Measurements from ENCODE around the gene LASP1.

DNA sequence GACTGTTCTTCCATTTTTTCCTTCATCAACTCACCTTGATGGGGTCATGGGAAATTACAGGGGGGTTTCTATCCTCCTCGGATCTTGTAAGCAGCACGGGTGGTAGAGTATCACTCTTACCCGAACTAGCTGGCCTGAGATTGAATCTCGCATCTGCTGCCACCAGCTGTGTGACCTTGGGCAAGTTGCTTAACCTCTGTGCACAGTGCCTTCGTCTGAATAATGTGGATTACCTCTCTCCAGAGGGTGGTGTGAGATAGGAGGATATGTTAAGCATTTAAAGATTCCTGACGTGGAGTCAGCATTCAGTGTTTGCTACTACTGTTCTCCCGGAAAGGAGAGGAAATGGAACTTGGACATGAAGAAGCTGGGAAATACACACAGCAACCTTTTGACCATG, 24.4 kb downstream of the LASP1 start:
- TF ChIP-seq POLR2AphosphoS5 (IDR thresholded peaks at IDR 0.05; ENCODE audit: insufficient read depth, low read depth, low read length) (no peak), EZH2 (IDR thresholded peaks at IDR 0.05; ENCODE audit: borderline replicate concordance, low read depth, low read length, severe bottlenecking) (no peak), JUN (IDR thresholded peaks at IDR 0.05; ENCODE audit: borderline replicate concordance, insufficient read depth, insufficient read length, low read depth) (no peak)
- TF ChIP-seq, protein P1, sequence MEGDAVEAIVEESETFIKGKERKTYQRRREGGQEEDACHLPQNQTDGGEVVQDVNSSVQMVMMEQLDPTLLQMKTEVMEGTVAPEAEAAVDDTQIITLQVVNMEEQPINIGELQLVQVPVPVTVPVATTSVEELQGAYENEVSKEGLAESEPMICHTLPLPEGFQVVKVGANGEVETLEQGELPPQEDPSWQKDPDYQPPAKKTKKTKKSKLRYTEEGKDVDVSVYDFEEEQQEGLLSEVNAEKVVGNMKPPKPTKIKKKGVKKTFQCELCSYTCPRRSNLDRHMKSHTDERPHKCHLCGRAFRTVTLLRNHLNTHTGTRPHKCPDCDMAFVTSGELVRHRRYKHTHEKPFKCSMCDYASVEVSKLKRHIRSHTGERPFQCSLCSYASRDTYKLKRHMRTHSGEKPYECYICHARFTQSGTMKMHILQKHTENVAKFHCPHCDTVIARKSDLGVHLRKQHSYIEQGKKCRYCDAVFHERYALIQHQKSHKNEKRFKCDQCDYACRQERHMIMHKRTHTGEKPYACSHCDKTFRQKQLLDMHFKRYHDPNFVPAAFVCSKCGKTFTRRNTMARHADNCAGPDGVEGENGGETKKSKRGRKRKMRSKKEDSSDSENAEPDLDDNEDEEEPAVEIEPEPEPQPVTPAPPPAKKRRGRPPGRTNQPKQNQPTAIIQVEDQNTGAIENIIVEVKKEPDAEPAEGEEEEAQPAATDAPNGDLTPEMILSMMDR (IDR thresholded peaks at IDR 0.05; ENCODE audit: extremely low read depth in 1 of 2, insufficient read depth in 1 of 2, low read depth in 1 of 2, low read length in 2 of 2) = no peak
- TF ChIP-seq, protein P2, sequence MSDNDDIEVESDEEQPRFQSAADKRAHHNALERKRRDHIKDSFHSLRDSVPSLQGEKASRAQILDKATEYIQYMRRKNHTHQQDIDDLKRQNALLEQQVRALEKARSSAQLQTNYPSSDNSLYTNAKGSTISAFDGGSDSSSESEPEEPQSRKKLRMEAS (IDR thresholded peaks at IDR 0.05; ENCODE audit: insufficient read depth, insufficient read length) = no peak
